Tibial artery (tissue), 4 donors: Measurements from ENCODE around the gene PCDH9.
"Not testable (repeated sequence)": the region's sequence is repeated elsewhere in the genome, so short reads cannot be mapped to it uniquely, and the experiment has no call there.

ENCODE experiments used
- DNase-seq, 2 donors: peaks; one replicate each; pipeline ENCODE4 v3.0.0-alpha.2; 2019
- H3K27ac ChIP-seq, 2 donors: fragments of 200-600 bp; sonication (generic) in 1 of 2; 1 replicate in 1 of 2; 2 replicates in 1 of 2; pipeline ENCODE4 v1.5.1; 2018 to 2019; ENCODE audit warnings: mild to moderate bottlenecking in 1 of 2
- H3K27me3 ChIP-seq, 2 donors: fragments of 200-600 bp; sonication (generic) in 1 of 2; one replicate each; pipeline versions ENCODE4 v1.5.1 to v1.6.0; 2016 to 2019
- H3K36me3 ChIP-seq, 3 donors: fragments of 200-600 bp; sonication (generic) in 2 of 3; one replicate each; pipeline ENCODE4 v1.5.1; 2016 to 2019; ENCODE audit warnings: mild to moderate bottlenecking in 2 of 3
- H3K4me1 ChIP-seq, 4 donors: fragments of 200-600 bp; sonication (generic) in 2 of 4; 1 replicate in 3 of 4; 2 replicates in 1 of 4; pipeline ENCODE4 v1.5.1; 2016 to 2019
- H3K4me3 ChIP-seq, 2 donors: fragments of 200-600 bp; sonication (generic) in 1 of 2; 1 replicate in 1 of 2; 2 replicates in 1 of 2; pipeline ENCODE4 v1.5.1; 2018 to 2019; ENCODE audit warnings: mild to moderate bottlenecking in 2 of 2
- H3K9me3 ChIP-seq, 3 donors: fragments of 200-600 bp; sonication (generic) in 1 of 3; one replicate each; pipeline ENCODE4 v1.5.1; 2016 to 2019
- CTCF ChIP-seq, 2 experiments: fragments of 200-600 bp in 1 of 2; fragments of 450-650 bp in 1 of 2; IDR thresholded peaks; one replicate each; pipeline ENCODE4 v1.5.1; 2017 to 2019; ENCODE audit warnings: antibody characterized with exemption in 2 of 2, mild to moderate bottlenecking in 1 of 2, moderate library complexity in 1 of 2
- intact Hi-C: fragments of 100-400 bp; cut with DNase I; formaldehyde crosslinking; loops from one replicate; pipeline ENCODE4 v1.15.0; 2023; ENCODE audit warnings: low total_unique reads

Gene PCDH9

GRCh38 chr13:66765559-66765958 is 464.6 kb downstream of the PCDH9 start:
- Histone ChIP-seq H3K27ac (no peak overlapping the region), H3K9me3 (peaks cover 0 to 13% (median 12%) of the 10 kb centered on the region in 3 donors), H3K36me3 (no peaks in the 10 kb centered on the region), H3K4me3 (no peak overlapping the region), H3K27me3 (no peaks in the 10 kb centered on the region), H3K4me1 (no peaks in the 10 kb centered on the region)
- no peak for DNase-seq
- TF ChIP-seq CTCF (IDR thresholded peaks at IDR 0.05) = no peak
- intact Hi-C loops = no loop called here

- H3K27ac ChIP-seq, DNase-seq, H3K27me3 ChIP-seq, H3K4me1 ChIP-seq, intact Hi-C loops, H3K36me3 ChIP-seq, H3K4me3 ChIP-seq: not testable (repeated sequence)
- H3K9me3 ChIP-seq = peaks cover 0 to 21% (median 13%) of the 10 kb centered on the region in 3 donors
Observed at GRCh38 chr13:66760678-66761077, 469.5 kb downstream of the PCDH9 start.

GRCh38 chr13:66759919-66760318 is 470.2 kb downstream of the PCDH9 start:
- Histone ChIP-seq H3K4me1 (no peaks in the 10 kb centered on the region), H3K27ac (no peak overlapping the region), H3K36me3 (no peaks in the 10 kb centered on the region), H3K4me3 (no peak overlapping the region), H3K9me3 (peaks cover 0 to 21% (median 13%) of the 10 kb centered on the region in 3 donors), H3K27me3 (no peaks in the 10 kb centered on the region)
- no peak for TF ChIP-seq CTCF (IDR thresholded peaks at IDR 0.05)
- intact Hi-C loops = no loop called here
- DNase-seq = no peak

GRCh38 chr13:66751691-66752090 is 478.4 kb downstream of the PCDH9 start:
- no peaks in the 10 kb centered on the region for H3K9me3 ChIP-seq
- no peak for TF ChIP-seq CTCF (IDR thresholded peaks at IDR 0.05)
- no peaks in the 10 kb centered on the region for H3K4me1 ChIP-seq
- H3K27me3 ChIP-seq = no peaks in the 10 kb centered on the region
- no peaks in the 10 kb centered on the region for H3K36me3 ChIP-seq
- intact Hi-C loops = no loop called here
- no peak for DNase-seq
- H3K4me3 ChIP-seq = no peak overlapping the region
- no peak overlapping the region for H3K27ac ChIP-seq

DNA sequence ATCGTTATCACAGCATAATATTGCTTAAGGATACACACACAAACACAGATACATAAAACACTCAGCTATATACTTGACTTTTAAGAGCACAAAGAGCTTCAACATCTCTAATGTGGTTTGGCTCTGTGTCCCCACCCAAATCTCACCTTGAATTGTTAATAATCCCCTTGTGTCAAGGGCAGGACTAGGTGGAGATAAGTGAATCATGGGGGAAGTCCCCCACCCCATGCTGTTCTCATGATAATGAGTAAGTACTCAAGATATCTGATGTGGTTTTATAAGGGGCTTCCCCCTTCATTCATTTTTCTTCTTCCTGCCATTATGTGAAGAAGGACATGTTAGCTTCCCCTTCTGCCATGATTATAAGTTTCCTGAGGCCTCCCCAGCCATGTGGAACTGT is 481.4 kb downstream of the PCDH9 start:
- no peaks in the 10 kb centered on the region for H3K27me3 ChIP-seq
- intact Hi-C loops = no loop called here

DNA sequence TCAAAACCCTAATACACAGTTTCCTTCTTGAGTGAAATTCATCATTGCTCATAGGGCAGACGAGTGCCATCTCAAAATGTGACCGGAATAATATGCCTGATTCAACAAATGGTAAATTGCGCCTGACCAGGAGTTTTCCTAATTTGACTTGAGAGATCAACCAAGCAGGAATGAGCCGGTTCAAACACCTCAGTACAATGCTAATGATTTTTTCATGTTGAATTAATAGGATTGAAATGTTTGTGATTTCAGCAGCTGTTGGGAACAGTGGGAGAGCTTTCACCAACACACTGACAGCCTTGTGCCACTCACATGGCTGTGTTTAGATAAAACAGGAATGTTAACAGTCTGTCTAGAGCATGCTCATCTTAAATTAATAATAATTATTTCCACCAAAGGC is 484.8 kb downstream of the PCDH9 start:
- H3K4me3 ChIP-seq = no peak overlapping the region
- no peak overlapping the region for H3K27ac ChIP-seq
- no peaks in the 10 kb centered on the region for H3K36me3 ChIP-seq
- H3K9me3 ChIP-seq = no peaks in the 10 kb centered on the region
- TF ChIP-seq CTCF (IDR thresholded peaks at IDR 0.05) = no peak
- no peaks in the 10 kb centered on the region for H3K4me1 ChIP-seq
- no peaks in the 10 kb centered on the region for H3K27me3 ChIP-seq
- intact Hi-C loops = no loop called here
- DNase-seq = no peak

More for the DNA sequence above, 481.4 kb downstream of the PCDH9 start:
- Histone ChIP-seq H3K4me1 (no peaks in the 10 kb centered on the region), H3K4me3 (no peak overlapping the region), H3K9me3 (no peaks in the 10 kb centered on the region), H3K36me3 (no peaks in the 10 kb centered on the region), H3K27ac (no peak overlapping the region)
- TF ChIP-seq CTCF (IDR thresholded peaks at IDR 0.05) = no peak
- no peak for DNase-seq
